Uterus (tissue), 2 donors: ENCODE data around the gene PBX1.

ENCODE experiments used
- CTCF ChIP-seq, 4 experiments: fragments of 200-600 bp in 2 of 4; fragments of 450-650 bp in 2 of 4; sonication (generic) in 2 of 4; IDR thresholded peaks; one replicate each; pipeline ENCODE4 v1.5.1; 2016 to 2019; ENCODE audit warnings: antibody characterized with exemption in 4 of 4, mild to moderate bottlenecking in 2 of 4, moderate library complexity in 1 of 4
- POLR2A ChIP-seq, 2 donors: fragments of 450-650 bp; IDR thresholded peaks; one replicate each; pipeline ENCODE4 v1.6.1; 2016; ENCODE audit warnings: antibody characterized with exemption in 2 of 2, mild to moderate bottlenecking in 1 of 2, moderate library complexity in 1 of 2

- TF ChIP-seq CTCF (IDR thresholded peaks at IDR 0.05) (no peak), POLR2A (IDR thresholded peaks at IDR 0.05) (no peak)
These were observed 336.3 kb downstream of the PBX1 start for GRCh38 chr1:164895026-164895912.
